ENCODE results near the gene PRPF31.

PRPF31 gene

GRCh38 chr19:54142166-54142780 is 26.7 kb downstream of the PRPF31 start:
- no peak for DNase-seq

- no peak for DNase-seq
Measured at GRCh38 chr19:54145541-54146158, 30.1 kb downstream of the PRPF31 start.

GRCh38 chr19:54147676-54148075 is 32.1 kb downstream of the PRPF31 start:
- no peak for DNase-seq

- DNase-seq, result no peak
Measured at GRCh38 chr19:54148158-54148557, 32.6 kb downstream of the PRPF31 start.

GRCh38 chr19:54149021-54149812 is 33.7 kb downstream of the PRPF31 start:
- no peak for DNase-seq

GRCh38 chr19:54151362-54152035 is 35.9 kb downstream of the PRPF31 start:
- no peak for DNase-seq

GRCh38 chr19:54152267-54152666 is 36.7 kb downstream of the PRPF31 start:
- no peak for DNase-seq

- no peak for DNase-seq
Measured at GRCh38 chr19:54152878-54153524, 37.4 kb downstream of the PRPF31 start.

GRCh38 chr19:54153731-54154326 is 38.3 kb downstream of the PRPF31 start:
- no peak for DNase-seq

GRCh38 chr19:54154603-54155345 is 39.2 kb downstream of the PRPF31 start:
- peak; percentile 34 for DNase-seq

GRCh38 chr19:54155694-54156093 is 40.1 kb downstream of the PRPF31 start:
- no peak for DNase-seq

GRCh38 chr19:54156490-54156889 is 40.9 kb downstream of the PRPF31 start:
- no peak for DNase-seq

GRCh38 chr19:54156953-54157352 is 41.4 kb downstream of the PRPF31 start:
- DNase-seq, result no peak

- DNase-seq, result no peak
Measured at GRCh38 chr19:54158812-54159351, 43.3 kb downstream of the PRPF31 start.

GRCh38 chr19:54159352-54160181 is 44.0 kb downstream of the PRPF31 start, which contains the start of gene LENG1:
LENG1 (minus strand) TSS chr19:54159721; CDS start chr19:54159695, 26 bp downstream.
- peak; percentile 97 for DNase-seq

- DNase-seq, result no peak
Measured at GRCh38 chr19:54160182-54160811, 44.7 kb downstream of the PRPF31 start.

- DNase-seq, result no peak
Measured at GRCh38 chr19:54160854-54161253, 45.3 kb downstream of the PRPF31 start.

- DNase-seq, result peak; percentile 80
Measured at GRCh38 chr19:54162241-54162805, 46.8 kb downstream of the PRPF31 start.

- DNase-seq, result no peak
Measured at GRCh38 chr19:54162884-54163283, 47.3 kb downstream of the PRPF31 start.

All from activated CD4-positive, alpha-beta T cell treated with anti-CD3 and anti-CD28 coated beads, Interleukin-2, amount 50 U/mL, for 1 hour (primary cell).